ENCODE data around the gene C6orf89.
A peak's percentile ranks its signal among the peaks of the same experiment; 100 is the strongest.
"Not testable (repeated sequence)": the region's sequence is repeated elsewhere in the genome, so short reads cannot be mapped to it uniquely, and the experiment has no call there.

C6orf89 gene

GRCh38 chr6:36888654-36889481 is 3.1 kb downstream of the C6orf89 start:
- no peak for DNase-seq

DNA sequence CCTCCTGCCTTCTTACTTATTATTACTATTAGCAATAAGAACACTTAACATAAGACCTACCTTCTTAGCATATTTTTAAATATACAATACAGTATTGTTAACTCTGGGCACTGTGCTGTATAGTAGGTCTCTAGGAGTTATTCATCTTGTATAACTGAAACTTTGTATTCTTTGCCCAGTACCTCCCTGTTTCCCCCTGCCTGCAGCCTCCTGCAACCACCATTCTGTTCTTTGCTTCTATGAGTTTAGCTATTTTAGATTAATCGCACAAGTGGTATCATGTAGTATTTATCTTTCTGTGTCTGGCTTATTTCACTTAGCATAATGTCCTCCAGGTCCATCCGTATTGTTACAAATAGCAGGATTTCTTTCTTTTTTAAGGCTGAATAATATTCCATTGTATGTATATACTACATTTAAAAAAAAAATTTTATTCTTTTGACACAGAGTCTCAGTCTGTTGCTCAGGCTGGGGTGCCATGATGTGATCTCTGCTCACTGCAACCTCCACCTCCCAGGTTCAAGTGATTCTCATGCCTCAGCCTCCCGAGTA is 4.4 kb downstream of the C6orf89 start:
- no peak for DNase-seq

- not testable (repeated sequence) for DNase-seq
Observed at GRCh38 chr6:36891153-36891552, 5.4 kb downstream of the C6orf89 start.

DNA sequence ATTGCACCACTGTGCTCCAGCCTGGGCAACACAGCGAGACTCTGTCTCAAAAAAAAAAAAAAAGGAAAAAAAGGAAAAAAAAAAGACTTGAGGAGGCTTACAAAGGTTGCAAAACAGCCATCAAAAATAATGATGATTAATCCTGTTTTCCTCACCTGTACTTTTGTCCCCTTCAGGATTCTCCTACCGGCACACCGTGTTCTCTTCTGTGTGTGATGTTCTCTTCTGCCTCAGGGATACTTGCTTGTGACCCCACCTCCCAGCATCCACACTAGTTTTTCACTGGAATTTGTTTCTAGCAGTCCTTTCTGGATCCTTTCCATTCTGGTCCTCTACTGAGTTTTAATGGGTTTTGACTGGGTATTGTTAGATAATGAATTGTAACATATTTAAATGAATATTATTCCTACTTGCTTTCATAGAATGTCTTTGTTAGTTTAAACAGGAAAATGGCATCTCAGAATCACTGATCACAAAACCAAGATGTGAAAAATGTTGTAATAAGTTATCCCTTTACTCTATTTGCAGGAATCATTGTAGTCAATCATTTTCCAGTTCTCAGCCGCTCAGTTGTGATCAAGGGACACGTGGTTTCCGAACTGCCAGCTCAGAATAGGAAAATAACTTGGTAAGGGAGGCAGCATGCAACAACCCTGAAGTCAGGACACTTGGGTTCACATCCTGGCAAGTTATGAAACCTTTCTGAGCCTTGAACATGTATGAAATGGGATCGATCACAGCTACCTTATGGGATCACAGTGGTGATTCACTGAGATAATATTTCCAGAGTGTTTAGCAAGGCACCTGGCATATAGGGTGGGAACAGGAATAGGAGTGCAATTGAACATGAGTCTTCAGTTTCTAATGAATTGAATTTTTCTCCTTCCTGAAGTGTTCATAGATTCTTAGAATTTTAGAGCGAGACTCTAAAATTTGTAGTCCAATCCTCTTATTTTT is 8.5 kb downstream of the C6orf89 start:
- no peak for DNase-seq

DNA sequence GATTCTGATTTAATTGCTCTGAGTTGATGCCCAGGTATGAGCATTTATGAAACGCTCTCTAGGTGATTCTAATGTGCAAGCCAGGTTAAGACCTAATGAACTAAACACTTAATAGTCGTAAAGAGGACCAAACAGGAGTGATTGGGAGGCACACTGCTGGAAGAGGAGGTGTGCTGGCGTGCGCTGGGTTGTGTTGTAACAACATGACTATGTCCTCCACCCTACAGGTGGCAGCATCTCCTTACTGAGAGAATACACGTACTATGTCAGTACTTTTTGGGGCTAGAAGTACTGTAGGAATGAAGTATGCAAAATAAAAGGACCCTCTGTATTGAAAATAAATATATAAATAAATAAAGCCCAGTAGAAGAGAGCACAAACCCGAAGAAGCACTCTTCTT is 11.9 kb downstream of the C6orf89 start:
- no peak for DNase-seq

DNA sequence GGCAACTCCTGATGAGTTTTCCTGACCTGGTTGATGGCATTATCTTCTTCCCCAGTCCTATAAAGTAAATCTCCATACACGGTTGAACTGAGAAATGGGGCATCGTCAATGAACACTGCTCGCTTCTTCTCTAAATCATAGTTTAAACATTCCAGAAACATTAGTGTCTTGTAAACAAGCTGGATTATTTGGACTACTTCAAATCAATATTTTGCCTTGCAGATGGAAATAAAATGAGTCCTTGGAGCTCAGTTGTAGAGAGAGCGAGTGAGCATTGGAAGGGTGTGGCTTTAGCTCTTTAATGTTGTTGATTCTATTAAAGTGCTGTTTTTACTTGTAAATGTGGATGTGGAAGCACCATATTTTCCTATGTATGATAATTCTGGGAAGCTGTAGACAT is 18.4 kb downstream of the C6orf89 start:
- no peak for DNase-seq

GRCh38 chr6:36904851-36905393 is 19.2 kb downstream of the C6orf89 start:
- DNase-seq: no peak

- DNase-seq: no peak
Observed at GRCh38 chr6:36906539-36907325, 21.0 kb downstream of the C6orf89 start.

DNA sequence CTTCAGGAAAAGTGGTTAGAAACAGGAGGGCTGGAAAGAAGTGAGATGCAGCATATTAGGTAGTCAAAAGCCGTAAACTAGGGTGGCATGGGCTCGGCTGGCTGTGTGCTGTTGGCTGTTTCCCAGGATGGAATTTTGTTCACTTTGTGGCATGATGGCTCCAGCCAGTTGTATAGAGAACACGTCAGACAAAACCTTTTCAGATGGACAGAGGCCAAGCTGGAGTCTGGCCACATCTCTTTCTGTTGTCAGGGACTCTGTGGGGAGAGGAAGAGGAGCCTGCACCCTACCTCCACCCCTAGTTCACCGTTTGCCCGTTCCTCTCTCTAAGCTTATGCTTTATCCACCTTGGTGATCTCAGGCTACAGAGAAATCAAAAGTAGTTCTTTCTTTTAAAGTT is 22.0 kb downstream of the C6orf89 start:
- no peak for DNase-seq

DNA sequence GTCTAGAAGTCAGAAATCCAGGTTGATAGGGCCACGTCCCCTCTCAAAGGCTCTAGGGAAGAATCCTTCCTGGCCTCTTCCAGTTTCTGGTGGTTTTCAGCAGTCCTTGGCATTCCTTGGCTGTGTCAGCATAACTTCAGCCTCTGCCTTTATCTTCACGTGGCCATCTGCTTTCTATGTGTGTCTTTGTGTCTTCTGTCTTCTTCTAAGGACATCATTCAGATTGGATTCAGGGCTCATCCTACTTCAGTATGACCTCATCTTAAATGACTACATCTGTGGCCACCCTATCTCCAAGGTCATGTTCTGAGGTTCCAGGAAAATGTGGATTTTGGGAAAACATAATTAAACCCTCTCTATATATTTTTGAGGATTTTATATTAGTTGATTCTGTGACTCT is 23.0 kb downstream of the C6orf89 start:
- DNase-seq: no peak

DNA sequence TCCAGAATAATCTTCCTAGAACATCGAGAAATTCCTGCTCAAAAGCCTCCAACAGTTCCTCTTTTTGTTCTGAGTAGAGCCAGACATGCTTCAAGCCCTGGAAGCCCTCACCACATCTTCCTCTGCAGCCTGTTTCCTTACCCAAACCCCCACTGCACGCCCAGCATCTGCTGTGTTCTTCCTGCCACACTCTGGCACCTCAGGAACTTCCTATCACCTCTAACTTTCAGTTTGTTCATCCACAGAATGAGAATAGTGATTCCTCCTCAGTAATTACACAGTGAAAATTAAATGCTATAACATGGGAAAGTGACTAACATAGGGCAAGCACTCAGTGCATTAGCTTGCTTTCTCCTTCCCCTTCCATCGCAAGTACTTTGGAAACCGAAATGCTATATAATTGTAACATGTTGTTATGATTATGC is 26.3 kb downstream of the C6orf89 start:
- peak; percentile 48 for DNase-seq

DNA sequence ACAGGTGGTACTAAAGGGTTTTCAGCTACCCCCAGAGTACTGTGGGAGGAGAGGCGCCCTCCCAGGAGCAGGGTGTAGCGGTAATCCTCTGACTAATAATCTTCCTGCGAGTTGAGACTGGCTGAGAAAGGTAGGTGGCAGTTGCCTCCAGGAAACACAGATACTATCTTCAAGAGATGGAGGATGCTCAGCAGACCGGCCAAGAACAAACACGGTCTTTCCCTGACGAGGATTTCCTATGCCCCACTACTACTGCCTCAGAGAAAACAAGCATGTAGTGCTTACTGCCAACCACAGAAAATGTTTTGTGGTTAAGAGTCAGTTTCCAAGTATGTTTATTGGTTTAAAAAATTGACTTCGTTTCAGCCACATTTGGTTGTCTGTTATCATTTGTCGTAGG is 26.8 kb downstream of the C6orf89 start:
- no peak for DNase-seq

DNA sequence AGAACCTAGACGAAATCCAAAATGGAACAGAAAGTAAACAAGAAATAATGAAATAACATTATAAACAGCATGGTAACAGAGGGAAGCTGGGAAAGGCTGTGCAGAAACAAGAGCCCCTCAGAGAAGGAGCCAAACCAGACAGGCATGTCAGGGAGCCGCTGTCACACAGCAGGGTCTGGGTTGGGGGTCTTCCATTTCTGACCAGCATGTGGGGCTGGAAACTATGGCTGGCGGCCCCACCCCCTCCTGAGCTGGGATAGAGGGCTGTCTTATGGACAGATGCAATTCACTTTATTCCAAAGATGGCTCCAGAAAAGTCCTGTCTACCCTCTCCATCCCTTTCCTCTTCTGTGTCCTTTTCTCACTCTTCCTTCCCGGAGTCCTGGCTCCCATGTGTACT is 27.3 kb downstream of the C6orf89 start:
- no peak for DNase-seq

GRCh38 chr6:36914227-36914794 is 28.6 kb downstream of the C6orf89 start:
- no peak for DNase-seq

- no peak for DNase-seq
Observed at GRCh38 chr6:36915599-36915998, 29.8 kb downstream of the C6orf89 start.

DNA sequence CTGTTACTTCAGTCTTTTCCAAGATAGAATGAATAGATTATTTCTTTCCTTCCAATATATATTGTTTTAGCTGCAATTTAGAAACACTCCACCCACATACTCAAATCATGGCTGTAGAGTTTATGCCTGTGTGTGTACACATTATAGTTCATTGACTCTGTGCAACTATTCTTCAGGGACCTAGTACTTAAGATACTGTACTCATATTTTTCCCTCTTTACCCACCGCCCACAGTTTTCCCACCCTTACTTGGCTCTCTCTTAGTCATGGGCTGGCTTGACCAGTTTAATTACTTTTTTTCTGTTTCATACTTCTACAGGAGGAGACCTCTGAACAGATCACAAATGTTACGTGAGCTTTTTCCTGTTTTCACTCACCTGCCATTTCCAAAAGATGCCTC is 30.4 kb downstream of the C6orf89 start:
- no peak for DNase-seq

DNA sequence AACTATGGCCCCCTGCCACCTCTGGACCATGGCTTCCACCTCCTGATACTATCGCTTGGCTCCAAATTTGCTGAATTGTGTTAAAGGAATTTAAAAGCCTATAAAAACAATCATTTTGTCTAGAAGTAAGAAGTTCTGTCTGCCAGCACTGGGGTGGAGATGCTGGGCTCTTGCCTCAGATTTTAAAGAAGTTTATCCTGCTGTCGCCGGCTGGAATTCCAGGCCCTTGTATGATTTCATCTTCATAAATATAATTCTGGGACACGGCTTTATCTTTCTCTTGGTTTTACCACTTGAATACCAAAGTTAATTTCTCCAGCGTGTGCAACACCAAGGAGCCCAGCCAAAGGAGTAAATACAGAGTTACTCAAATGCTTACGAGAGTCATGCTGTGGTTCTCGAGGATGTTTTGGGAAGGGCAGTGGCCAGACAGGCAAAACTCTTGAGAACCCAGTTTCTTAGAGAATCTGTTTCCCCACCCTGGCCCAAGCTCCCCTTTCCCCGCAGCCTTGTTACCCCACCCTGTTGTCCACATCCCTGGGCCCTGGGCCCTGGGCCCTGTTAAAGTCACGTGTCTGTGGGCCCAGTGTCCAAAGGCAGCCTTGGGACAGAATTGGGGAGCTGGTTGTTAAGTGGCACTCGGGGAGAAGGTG is 31.9 kb downstream of the C6orf89 start:
- no peak for DNase-seq

GRCh38 chr6:36920049-36920448 is 34.3 kb downstream of the C6orf89 start:
- DNase-seq: no peak

DNA sequence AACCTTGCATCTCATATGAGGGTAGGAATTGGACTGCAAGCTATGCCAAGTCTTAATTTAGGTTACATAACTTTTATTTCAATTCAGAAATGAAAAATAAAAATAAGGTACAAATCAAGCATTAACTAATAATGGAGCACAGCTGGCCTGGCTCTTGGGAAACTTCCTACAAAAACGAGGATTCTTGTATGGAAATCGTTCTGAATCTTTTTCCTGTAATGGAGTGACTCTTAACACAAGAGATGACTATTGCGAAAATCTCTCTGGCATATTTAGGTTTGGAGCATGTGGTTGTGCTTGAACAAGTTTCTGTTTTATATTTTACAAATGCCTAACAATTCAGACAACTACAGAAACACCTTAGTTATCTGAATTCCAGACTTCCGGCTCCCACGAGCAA is 34.8 kb downstream of the C6orf89 start:
- DNase-seq: no peak

- no peak for DNase-seq
Observed at GRCh38 chr6:36924131-36924530, 38.4 kb downstream of the C6orf89 start.

GRCh38 chr6:36924778-36925374 is 39.1 kb downstream of the C6orf89 start:
- DNase-seq: no peak
